Stimulated activated CD8-positive, alpha-beta memory T cell treated with anti-CD3 and anti-CD28 coated beads, Interleukin-12 subunit alpha, Interleukin-12 subunit beta, amount 100 ng/mL, for 24 hours (primary cell): ENCODE results near the gene DROSHA.

Experiments
- DNase-seq: peaks from one replicate; pipeline ENCODE4 v3.0.0-alpha.2; 2020; ENCODE audit errors: extremely low read depth

The DROSHA gene

GRCh38 chr5:31469886-31470285 is 62.0 kb downstream of the DROSHA start:
- DNase-seq, result no peak

GRCh38 chr5:31469466-31469865 is 62.4 kb downstream of the DROSHA start:
- DNase-seq, result no peak

GRCh38 chr5:31465291-31465690 is 66.6 kb downstream of the DROSHA start:
- DNase-seq, result no peak

- no peak for DNase-seq
Observed at GRCh38 chr5:31464081-31464480, 67.8 kb downstream of the DROSHA start.

DNA sequence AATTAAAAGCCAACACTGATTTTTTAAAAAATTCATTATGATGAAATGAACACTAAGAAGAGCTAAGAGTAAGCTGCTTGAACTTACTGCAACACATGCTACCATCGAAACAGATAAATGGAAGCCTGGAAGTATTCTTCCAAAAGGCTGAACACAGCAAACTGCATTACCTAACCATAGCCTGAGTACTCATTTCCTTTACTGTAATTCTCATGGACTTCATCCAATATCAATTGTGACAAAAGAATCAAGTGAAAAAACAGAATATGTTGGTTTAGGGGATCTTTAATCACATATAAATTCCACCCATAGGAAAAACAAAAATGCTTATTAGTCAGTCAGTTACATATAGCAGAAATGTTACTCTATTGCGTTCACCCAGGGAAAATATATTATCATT is 68.5 kb downstream of the DROSHA start:
- no peak for DNase-seq

DNA sequence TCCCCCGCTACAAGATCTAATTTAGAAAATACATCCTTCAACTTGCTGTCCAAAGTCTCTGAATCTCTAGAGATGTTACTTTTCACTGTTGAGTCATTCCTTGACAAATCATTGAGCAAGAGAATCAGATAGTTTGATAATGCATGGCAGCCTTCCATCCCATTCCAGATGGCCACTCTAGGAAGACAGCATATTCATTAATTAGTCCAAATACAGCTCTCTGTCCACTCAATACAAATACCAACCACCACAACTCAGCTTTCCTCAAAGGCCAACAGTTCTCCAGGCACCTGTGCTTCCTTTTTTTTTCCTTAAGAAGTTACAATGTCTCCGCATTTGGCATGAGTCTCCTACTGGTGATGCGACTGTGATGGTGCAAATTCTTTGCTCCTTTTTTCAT is 72.3 kb downstream of the DROSHA start:
- no peak for DNase-seq

DNA sequence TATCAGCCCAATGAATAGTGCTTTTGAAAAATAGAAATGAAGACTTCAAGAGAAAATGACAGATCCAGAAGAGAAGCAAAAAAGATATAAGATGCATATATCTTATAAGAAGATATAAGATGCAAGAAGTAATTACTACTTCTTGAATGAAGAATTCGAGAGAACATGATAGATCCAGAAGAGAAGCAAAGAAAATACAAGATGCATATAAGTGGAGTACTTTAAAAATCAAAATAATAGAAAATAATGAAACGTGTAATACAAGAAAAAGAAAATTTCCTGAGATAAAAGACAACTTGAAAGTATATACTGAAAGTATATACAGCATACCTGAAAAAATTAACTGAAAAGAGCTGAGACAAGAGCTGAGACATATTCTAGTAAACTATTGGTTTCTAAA is 76.7 kb downstream of the DROSHA start:
- DNase-seq, result no peak

- no peak for DNase-seq
Observed at GRCh38 chr5:31453522-31453921, 78.4 kb downstream of the DROSHA start.

DNA sequence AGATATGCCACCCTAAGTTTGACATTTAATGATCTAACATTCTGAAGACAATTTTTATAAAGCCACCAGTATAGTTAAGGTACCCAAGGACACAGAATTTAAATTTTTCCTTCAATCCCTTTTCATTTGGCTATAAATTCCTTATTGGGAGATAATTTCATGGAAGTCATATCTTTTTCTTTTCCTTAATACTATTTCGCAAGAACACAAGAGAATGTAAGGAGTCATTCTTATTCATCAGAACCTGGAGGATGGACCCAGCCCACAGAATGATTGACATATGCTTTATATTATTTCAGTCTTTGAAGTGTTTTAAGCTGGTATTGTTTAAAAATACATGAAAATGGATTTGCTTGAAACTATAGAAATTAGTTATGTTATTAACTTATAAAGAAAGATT is 79.6 kb downstream of the DROSHA start:
- no peak for DNase-seq

DNA sequence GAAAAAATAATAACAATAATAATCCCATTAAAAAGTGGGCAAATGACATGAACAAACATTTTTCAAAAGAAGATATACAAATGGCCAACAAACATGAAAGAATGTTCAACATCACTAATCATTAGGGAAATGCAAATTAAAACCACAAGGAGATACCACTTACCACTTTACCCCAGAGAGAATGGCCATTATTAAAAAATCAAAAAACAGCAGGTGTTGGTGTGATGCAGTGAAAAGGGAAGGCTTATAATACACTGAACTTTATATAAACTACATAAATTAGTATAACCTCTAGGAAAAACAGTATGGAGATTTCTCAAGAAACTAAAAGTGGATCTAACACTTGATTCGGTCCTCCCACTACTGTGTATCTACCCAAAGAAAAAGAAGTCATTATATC is 81.9 kb downstream of the DROSHA start:
- DNase-seq, result no peak

- no peak for DNase-seq
Observed at GRCh38 chr5:31449174-31449573, 82.7 kb downstream of the DROSHA start.

DNA sequence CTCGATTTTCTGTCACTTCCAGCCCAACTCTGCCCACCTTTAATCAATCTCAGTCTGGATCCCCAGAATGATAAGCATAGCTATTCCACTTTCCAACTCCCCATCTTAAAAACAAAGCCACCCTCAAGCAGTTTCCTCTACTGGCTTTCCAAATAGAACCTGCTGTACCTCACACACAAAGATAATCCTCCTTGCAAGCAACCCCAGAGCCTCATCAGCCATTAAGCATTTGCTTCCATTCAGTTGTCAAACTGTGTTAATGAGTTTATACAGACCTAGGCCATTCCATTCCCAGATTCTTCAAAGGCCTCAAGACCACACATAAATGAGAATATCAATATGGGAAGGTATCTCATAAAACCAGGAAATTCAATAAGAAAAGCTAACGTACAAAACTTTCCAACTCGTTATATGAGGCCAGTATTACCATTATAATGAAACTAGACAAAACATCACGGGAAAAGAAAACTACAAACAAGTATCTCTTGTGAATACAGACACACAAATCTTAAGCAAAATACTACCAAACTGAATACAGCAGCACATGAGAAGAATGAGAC is 86.8 kb downstream of the DROSHA start:
- DNase-seq, result no peak

- no peak for DNase-seq
Observed at GRCh38 chr5:31443572-31443971, 88.3 kb downstream of the DROSHA start.

DNA sequence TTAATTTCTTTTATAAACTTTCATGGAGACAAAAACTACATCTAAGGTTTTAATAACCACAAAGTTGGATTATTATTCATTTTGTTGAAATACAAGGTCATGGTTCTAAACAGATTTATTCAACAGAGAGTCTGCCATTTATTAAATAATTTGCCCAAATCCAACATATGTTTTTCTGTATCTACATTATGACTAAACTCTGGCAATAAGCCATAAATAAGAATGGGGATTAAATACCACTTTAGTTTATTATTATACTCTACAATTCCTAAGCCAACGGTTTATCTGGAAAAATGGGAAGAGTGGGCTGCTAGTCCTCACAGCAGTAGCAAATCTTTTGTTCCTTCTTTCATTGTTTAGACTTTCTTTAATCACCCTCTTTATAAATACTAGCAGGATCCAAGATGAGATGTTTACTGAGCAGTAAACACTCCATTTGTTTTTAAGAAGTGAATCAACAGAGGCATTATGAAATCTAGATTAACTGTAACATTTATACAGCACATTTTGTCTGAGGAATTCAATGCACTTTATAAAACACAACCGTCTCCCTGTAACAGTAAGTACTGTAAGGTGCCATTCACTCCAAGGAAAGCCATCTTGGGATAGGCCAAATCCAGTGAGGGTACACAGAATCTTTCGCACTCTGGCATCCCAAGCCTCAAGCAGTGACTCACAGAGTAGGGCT is 89.7 kb downstream of the DROSHA start:
- no peak for DNase-seq

DNA sequence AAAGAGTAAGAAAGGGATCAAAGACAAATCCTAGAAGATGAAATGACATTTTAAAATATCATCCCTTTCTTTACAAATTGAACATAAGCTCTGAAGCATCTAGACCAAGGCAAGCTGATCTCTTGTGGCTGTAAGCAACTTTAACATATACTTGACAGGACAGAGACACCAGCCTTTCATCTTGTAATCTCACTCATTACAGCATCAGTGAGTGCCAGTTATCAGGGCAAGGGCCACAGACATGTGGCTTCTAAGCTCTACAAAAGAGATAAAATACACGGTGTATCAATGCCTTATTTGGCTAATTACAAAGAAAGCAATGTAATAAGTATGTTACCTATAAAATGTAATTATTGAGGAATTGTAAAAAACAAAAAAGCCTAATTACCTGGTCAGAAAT is 95.0 kb downstream of the DROSHA start:
- no peak for DNase-seq

- no peak for DNase-seq
Observed at GRCh38 chr5:31435730-31436129, 96.2 kb downstream of the DROSHA start.

- DNase-seq, result no peak
Observed at GRCh38 chr5:31434898-31435297, 97.0 kb downstream of the DROSHA start.

DNA sequence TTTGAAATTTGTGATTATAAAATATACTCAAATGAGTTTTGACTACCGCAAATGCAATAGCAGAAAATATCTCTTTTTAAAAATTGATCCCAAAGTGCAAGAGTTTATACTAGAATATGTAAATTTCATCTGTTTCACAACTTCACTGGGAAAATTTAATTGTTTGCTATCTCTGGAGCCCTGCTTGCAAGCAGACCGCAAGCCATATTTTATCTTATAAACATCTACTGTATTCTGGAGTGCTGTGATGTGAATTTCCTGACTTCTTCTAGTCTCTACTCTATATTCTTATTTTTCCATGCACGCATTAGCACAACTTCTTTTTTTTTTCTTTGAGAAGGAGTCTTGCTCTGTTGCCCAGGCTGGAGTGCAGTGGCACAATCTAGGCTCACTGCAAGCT is 98.7 kb downstream of the DROSHA start:
- no peak for DNase-seq

DNA sequence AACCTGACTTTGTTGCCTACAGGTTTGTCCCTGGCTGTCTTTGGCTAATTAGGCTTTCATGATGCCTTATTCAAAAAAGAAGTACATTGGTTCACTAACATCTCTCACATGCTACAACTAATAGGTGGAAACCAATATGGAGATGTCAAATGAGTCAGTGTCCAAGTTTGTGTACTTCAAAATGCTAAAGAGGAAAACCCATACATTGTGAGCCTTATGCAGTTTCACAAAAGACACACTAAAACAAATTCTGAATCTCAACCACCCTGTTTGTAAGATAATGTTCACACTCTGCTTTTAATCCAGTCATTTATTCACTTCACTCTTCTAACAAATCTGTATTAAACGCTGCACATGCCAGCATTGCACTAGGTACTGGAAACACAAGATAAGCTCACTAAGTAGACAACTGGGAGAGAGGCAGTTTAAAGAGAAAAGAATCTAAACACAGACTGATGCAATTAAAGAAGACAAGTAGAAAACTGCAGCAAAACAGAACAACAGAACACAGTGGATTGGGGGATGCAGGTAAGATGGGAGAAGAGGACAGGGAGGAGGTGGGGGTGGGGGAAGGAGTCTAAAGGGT is 104.1 kb downstream of the DROSHA start:
- DNase-seq, result no peak

GRCh38 chr5:31427013-31427723 is 104.7 kb downstream of the DROSHA start:
- DNase-seq, result no peak

DNA sequence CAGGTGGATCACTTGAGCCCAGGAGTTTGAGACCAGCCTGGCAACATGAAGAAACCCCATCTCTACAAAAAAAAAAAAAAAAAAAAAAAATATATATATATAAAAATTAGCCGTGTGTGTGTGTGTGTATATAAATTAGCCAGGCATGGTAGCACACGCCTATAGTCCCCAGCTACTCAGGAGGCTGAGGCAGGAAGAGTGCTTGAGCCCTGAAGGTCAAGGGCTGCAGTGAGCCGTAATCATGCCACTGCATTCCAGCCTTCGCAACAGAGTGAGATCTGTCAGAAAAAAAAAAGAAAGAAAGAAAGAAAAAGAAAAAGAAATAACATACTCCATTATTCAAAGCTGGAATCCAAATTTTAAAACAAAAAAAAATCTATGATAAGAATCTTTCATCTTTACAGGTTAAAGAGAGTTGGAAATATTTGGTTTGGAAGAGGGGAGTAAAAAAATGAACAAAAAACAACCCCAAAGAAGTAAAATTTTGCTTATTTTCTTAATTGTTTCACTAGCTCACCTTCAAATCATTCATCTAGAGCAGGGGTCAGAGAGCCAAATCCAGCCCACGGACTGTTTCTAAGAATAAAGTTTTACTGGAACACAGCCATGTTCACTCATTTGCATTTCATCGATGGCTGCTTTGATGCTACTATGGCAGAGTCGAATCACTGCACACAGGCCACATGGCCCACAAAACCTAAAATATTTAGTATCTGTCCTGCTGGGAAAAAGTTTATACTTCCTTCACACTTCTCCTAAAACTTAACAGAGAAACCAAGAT is 109.9 kb downstream of the DROSHA start:
- DNase-seq, result no peak

GRCh38 chr5:31417512-31417911 is 114.4 kb downstream of the DROSHA start:
- DNase-seq, result no peak
